ENCODE measurements around the gene SLC37A4.
A peak's percentile ranks its signal among the peaks of the same experiment; 100 is the strongest.
"Not testable (repeated sequence)": the region's sequence is repeated elsewhere in the genome, so short reads cannot be mapped to it uniquely, and the experiment has no call there.

SLC37A4 gene

DNA sequence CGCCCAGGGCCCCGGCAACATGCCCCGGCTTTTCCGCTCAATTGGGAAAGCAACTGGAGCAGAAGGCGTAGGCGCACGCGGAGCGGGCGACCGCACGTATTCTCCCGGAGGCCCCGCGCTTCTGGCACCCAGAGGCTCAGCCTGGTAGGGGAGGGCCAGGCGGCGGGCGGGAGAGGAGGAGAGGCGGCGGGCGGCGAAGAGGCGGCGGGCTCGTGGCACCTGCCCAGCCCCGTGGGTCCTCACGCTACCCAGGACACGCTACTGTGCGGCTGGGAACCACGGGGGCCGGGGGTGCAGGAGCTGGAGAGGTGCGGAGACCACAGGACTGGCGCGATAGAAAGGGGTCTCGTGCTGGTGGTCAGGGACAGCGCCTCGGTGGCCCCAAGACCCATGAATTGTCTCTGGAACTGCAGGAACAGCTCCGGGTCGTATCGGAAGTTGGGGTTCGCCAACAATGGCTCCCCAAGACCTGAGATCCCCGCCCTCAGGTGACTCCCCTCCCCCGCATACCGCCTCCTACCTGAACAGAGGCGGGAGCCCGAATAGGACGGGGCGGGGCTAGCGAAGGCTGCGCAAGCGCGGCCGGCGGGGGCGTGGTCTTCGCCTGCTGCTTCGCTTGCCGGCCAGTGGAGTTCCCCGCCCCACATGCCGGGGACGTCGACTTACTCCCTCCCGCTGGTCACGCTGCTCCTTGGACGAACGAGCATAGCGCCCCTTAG, at the start of gene SLC37A4:
Gene SLC37A4 (minus strand): TSS at position 549 of the 719 bp plus-strand sequence.
- DNase-seq (ENCODE audit: low read depth in 2 of 2): peak; percentile 97 to 99

GRCh38 chr11:119078675-119079420, 48.2 kb upstream of the SLC37A4 start:
- DNase-seq (ENCODE audit: low read depth in 2 of 2): no peak

DNA sequence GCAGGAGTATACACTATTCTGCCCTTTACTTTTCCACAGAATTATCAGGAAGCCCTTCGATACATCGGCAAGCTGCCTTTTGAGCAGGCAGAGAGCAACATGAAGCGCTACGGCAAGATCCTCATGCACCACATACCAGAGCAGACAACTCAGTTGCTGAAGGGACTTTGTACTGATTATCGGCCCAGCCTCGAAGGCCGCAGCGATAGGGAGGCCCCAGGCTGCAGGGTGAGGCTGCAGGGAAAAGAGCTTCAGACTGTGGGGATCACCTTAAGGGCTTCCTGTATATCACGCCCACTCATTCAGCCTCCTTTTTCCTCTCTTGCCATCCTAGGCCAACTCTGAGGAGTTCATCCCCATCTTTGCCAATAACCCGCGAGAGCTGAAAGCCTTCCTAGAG, 47.2 kb upstream of the SLC37A4 start:
- DNase-seq (ENCODE audit: low read depth in 2 of 2): no peak

DNA sequence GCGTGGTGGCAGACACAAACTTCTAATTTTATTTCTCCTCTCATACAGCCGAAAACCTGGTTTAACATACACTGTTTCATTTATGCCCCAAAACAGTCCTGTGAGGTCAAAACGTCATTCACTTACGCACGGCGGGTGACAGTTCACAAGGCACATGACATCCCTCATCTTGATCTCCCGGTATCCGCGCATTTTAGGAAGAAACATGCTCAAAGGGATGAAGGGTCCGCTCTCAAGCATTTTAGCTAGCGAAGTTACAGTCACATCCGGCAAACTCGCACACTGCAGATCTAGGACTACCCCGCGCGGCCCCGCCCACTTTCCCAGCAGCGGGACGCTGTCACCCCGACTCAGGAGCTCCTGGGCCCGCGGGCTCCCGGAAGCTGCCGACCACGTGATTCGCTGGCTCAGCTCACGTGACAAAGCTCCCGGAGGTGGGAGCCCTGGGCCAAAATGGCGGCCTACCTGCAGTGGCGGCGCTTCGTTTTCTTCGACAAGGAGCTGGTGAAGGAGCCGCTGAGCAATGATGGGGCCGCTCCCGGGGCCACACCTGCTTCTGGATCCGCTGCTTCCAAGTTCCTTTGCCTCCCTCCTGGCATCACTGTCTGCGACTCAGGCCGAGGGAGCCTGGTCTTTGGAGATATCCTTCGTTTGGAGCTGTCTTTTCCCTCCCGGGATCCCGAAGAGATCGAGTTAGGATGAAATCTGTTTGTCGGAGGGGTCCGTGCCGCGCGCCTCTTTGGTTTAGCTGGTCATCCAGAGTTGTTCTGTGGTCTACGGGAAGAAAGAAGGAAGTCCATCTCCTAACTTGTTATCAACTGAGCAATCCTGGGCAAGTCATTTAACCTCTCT, 36.9 kb upstream of the SLC37A4 start, which contains the start of gene VPS11:
Gene VPS11 (plus strand): TSS at position 448 of the 852 bp plus-strand sequence. CDS start 6 bp downstream, at position 454.
- peak; percentile 95 to 99 for DNase-seq (ENCODE audit: low read depth in 2 of 2)

GRCh38 chr11:119065369-119065768, 34.7 kb upstream of the SLC37A4 start:
- peak in 1 of 2 donors; percentile 25 for DNase-seq (ENCODE audit: low read depth in 2 of 2)

GRCh38 chr11:119062779-119063178, 32.1 kb upstream of the SLC37A4 start:
- DNase-seq (ENCODE audit: low read depth in 2 of 2): no peak

DNA sequence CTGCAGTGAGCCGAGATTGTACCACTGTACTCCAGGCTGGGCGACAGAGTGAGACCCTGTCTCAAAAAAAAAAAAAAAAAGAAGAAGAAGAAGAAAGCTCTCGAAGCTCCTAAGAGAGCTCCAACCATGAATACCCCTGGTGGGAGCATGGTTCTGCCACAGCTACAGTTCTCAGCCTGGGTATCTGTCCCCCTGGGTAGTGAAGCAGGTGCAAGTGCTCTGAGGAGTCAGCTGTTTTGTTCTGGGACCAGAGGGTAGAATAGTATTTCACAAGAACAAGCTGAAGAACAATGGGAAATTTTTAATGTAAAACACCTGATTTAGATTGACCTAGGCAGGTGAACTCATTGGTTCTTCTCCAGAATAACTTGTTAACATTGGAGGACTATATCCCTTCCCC, 30.6 kb upstream of the SLC37A4 start:
- no peak for DNase-seq (ENCODE audit: low read depth in 2 of 2)

- DNase-seq (ENCODE audit: low read depth in 2 of 2): not testable (repeated sequence)
Measured at GRCh38 chr11:119059128-119059527, 28.5 kb upstream of the SLC37A4 start.

DNA sequence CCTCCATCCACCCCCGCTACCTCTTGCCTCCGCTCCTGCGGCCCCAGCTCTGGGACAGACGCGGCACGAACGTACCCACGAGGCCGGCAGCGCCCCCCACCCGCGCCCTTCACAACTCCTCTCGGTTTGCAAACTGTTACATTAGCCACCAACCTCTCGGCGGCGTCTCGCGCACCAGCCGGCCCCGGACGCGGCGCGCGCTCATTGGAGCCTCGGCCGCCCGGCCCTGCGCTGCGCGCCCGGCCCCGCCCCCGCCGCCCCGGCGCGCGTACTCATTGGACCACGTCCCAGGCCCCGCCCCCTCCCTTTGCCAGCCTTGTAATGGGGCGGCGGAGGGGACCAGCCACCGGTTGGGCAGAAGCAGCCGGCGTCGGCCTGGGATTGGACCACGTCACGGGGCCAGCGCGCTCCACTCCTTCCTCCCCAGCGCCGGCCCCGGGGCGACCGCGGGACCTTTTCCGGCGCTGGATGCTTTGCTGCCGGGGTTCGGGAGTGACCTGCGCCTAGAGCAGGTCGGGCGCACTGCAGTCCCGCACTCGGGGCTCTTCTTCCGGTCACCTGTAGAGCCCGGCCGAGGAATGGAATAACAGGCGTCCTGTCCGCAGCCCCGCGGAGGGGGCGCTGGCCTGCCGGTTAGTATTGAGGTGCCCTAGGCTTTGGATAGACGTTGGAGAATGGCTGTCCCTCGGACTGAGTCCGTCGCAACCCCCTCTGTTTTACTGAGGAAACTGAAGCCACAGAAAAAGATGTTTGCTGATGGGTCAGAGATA, 26.5 kb upstream of the SLC37A4 start, which contains the start of gene HYOU1:
Gene HYOU1 (minus strand): TSS at position 206 of the 770 bp plus-strand sequence. CDS start 1,045 bp downstream, outside the sequence.
- DNase-seq (ENCODE audit: low read depth in 2 of 2): peak; percentile 99

DNA sequence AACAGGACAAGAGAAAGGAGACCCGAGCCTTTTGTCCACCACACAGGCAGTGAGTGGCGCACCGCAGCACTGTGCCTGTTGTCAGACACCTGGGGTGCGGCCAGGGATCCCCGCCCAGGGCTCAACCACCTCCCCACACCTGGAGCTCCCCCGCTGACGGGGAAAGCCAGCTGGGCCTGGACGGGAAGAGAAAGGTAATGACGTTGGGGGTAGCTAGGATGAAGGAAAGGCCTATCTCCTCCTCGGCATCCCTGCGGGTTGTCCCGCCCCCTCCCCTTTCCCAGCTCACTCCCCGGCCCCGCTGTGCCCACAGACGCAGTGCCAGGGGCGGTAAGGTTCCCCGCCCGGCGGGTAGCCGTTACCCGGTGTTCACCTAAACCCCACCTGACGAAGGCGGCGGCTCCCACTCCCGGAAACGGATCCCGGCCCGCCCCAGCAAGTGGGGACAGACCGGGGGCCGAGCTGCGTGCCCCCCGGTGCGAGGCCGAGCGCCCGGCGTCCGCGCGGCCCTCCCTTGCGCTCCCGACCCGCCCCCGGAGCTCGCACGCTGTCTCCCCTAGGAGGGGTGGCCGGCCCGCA, 25.8 kb upstream of the SLC37A4 start:
- DNase-seq (ENCODE audit: low read depth in 2 of 2): peak; percentile 15 to 24

GRCh38 chr11:119055901-119056300, 25.2 kb upstream of the SLC37A4 start:
- DNase-seq (ENCODE audit: low read depth in 2 of 2): no peak

- no peak for DNase-seq (ENCODE audit: low read depth in 2 of 2)
Measured at GRCh38 chr11:119054418-119054817, 23.7 kb upstream of the SLC37A4 start.

GRCh38 chr11:119052163-119052814, 21.6 kb upstream of the SLC37A4 start:
- DNase-seq (ENCODE audit: low read depth in 2 of 2): no peak

GRCh38 chr11:119051440-119052162, 20.9 kb upstream of the SLC37A4 start:
- no peak for DNase-seq (ENCODE audit: low read depth in 2 of 2)

GRCh38 chr11:119049081-119049480, 18.4 kb upstream of the SLC37A4 start:
- DNase-seq (ENCODE audit: low read depth in 2 of 2): no peak

DNA sequence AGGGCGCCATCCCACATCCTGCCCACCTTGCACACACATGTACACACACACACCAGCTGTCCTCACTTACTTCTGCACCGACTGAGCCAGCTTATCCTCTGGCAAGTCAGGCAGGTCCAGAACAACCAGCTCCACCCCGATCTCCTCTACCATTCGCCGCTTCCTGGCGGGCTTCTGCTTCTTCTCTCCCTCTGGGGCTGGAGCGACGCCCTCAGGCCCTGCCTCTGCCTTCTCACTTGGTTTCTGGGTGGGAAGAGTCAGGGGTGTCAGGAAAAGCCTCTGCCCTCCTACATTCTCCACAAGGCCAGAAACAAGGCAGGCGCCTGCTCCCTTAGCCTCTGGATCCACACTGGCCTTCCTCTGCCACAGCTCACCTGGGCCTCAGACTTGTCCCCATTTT, 18.0 kb upstream of the SLC37A4 start:
- no peak for DNase-seq (ENCODE audit: low read depth in 2 of 2)

GRCh38 chr11:119047205-119047604, 16.5 kb upstream of the SLC37A4 start:
- no peak for DNase-seq (ENCODE audit: low read depth in 2 of 2)

GRCh38 chr11:119046489-119046888, 15.8 kb upstream of the SLC37A4 start:
- no peak for DNase-seq (ENCODE audit: low read depth in 2 of 2)

GRCh38 chr11:119044708-119045107, 14.0 kb upstream of the SLC37A4 start:
- no peak for DNase-seq (ENCODE audit: low read depth in 2 of 2)

GRCh38 chr11:119042927-119043326, 12.2 kb upstream of the SLC37A4 start:
- DNase-seq (ENCODE audit: low read depth in 2 of 2): no peak
